ENCODE data around the gene EXOSC1. TPM values are rescaled to one million over a fixed set of nuclear protein-coding genes. Genes with fewer than 3 reads are reported as not detected.

EXOSC1 gene
- polyA plus RNA-seq, 3 donors = 34.7 to 60.6 (median 55.8) TPM

GRCh38 chr10:97411406-97411805, 34.4 kb downstream of the EXOSC1 start:
- no peak overlapping the region for H3K4me2 ChIP-seq (replicated peaks; ENCODE audit: extremely low read depth, low read length, poor library complexity, severe bottlenecking)
- TF ChIP-seq, protein P1, sequence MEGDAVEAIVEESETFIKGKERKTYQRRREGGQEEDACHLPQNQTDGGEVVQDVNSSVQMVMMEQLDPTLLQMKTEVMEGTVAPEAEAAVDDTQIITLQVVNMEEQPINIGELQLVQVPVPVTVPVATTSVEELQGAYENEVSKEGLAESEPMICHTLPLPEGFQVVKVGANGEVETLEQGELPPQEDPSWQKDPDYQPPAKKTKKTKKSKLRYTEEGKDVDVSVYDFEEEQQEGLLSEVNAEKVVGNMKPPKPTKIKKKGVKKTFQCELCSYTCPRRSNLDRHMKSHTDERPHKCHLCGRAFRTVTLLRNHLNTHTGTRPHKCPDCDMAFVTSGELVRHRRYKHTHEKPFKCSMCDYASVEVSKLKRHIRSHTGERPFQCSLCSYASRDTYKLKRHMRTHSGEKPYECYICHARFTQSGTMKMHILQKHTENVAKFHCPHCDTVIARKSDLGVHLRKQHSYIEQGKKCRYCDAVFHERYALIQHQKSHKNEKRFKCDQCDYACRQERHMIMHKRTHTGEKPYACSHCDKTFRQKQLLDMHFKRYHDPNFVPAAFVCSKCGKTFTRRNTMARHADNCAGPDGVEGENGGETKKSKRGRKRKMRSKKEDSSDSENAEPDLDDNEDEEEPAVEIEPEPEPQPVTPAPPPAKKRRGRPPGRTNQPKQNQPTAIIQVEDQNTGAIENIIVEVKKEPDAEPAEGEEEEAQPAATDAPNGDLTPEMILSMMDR (IDR thresholded peaks at IDR 0.05) = no peak
- H3K27ac ChIP-seq (ENCODE audit: low read depth in 1 of 2, low read length in 2 of 2) = peak overlapping the region in 1 of 2 donors; percentile 20
- H3K79me2 ChIP-seq (ENCODE audit: insufficient read depth, low read length) = no peaks in the 10 kb centered on the region
- H3K4me1 Mint-ChIP-seq = peaks cover 65% of the 10 kb centered on the region
- H3K27me3 Mint-ChIP-seq (ENCODE audit: low read depth in 3 of 3) = no peaks in the 10 kb centered on the region
- no peak overlapping the region for H2AFZ ChIP-seq (ENCODE audit: insufficient read depth, low read depth, low read length, poor library complexity, severe bottlenecking)
- intact Hi-C loops (cut with micrococcal nuclease) = no loop called here
- WGBS (ENCODE audit: insufficient coverage) = 63% methylated on average over 4 of the region's 4 CpGs
- peak in 2 of 3 donors; percentile 43 to 61 for DNase-seq
- H3K9me3 Mint-ChIP-seq = peaks cover 0 to 2% (median 0%) of the 10 kb centered on the region in 7 donors
- no peaks in the 10 kb centered on the region for H3K9me3 ChIP-seq (replicated peaks in 1 of 2; ENCODE audit: control insufficient read depth in 1 of 2, insufficient read depth in 1 of 2, low read length in 2 of 2)
- H3K27ac Mint-ChIP-seq = peak overlapping the region; percentile 23 to 79 (median 65)
- no peak overlapping the region for H3K4me3 ChIP-seq (replicated peaks in 1 of 3; ENCODE audit: low read depth in 2 of 3, low read length in 3 of 3)
- no peaks in the 10 kb centered on the region for H3K36me3 ChIP-seq (replicated peaks in 1 of 2; ENCODE audit: control insufficient read depth in 1 of 2, insufficient read depth in 2 of 2, low read length in 2 of 2)
- H3K36me3 Mint-ChIP-seq = no peaks in the 10 kb centered on the region
- no peaks in the 10 kb centered on the region for H4K20me1 ChIP-seq (ENCODE audit: insufficient read depth, low read length)
- H3K4me1 ChIP-seq (ENCODE audit: control insufficient read depth in 1 of 2, insufficient read depth in 2 of 2, low read length in 2 of 2) = peaks cover 70 to 79% of the 10 kb centered on the region in 2 donors
- H3K9ac ChIP-seq (ENCODE audit: insufficient read depth, low read length, poor library complexity, severe bottlenecking) = no peak overlapping the region
- no peak overlapping the region for H3K4me3 Mint-ChIP-seq
- no peaks in the 10 kb centered on the region for H3K27me3 ChIP-seq (ENCODE audit: control insufficient read depth in 2 of 2, insufficient read depth in 2 of 2, low read length in 2 of 2)

- peaks cover 81 to 91% of the 10 kb centered on the region in 2 donors for H3K4me1 ChIP-seq (ENCODE audit: control insufficient read depth in 1 of 2, insufficient read depth in 2 of 2, low read length in 2 of 2)
- no peaks in the 10 kb centered on the region for H3K36me3 ChIP-seq (replicated peaks in 1 of 2; ENCODE audit: control insufficient read depth in 1 of 2, insufficient read depth in 2 of 2, low read length in 2 of 2)
- Mint-ChIP-seq H3K36me3 (no peaks in the 10 kb centered on the region), H3K4me1 (peaks cover 69% of the 10 kb centered on the region), H3K27me3 (ENCODE audit: low read depth in 3 of 3) (no peaks in the 10 kb centered on the region), H3K9me3 (peaks cover 0 to 2% (median 0%) of the 10 kb centered on the region in 7 donors), H3K4me3 (peak overlapping the region; percentile 49 to 71), H3K27ac (peak overlapping the region; percentile 95 to 99 (median 98))
- peak overlapping the region; percentile 35 for H3K9ac ChIP-seq (ENCODE audit: insufficient read depth, low read length, poor library complexity, severe bottlenecking)
- H3K79me2 ChIP-seq (ENCODE audit: insufficient read depth, low read length) = peaks cover 4% of the 10 kb centered on the region
- no peaks in the 10 kb centered on the region for H3K27me3 ChIP-seq (ENCODE audit: control insufficient read depth in 2 of 2, insufficient read depth in 2 of 2, low read length in 2 of 2)
- H3K9me3 ChIP-seq (replicated peaks in 1 of 2; ENCODE audit: control insufficient read depth in 1 of 2, insufficient read depth in 1 of 2, low read length in 2 of 2) = no peaks in the 10 kb centered on the region
- no peaks in the 10 kb centered on the region for H4K20me1 ChIP-seq (ENCODE audit: insufficient read depth, low read length)
- peak overlapping the region; percentile 9 for H2AFZ ChIP-seq (ENCODE audit: insufficient read depth, low read depth, low read length, poor library complexity, severe bottlenecking)
- intact Hi-C loops (cut with micrococcal nuclease) = loop anchor here in 1 of 2 donors (2.0 to 5.0 kb wide), 2 partner anchors 16 to 89 kb away; partner anchors contain the start of genes MMS19 and UBTD1
- H3K4me2 ChIP-seq (replicated peaks; ENCODE audit: extremely low read depth, low read length, poor library complexity, severe bottlenecking) = peak overlapping the region; percentile 58
- 3% methylated on average over 7 of the region's 10 CpGs for WGBS (ENCODE audit: insufficient coverage)
- TF ChIP-seq, protein P1 (IDR thresholded peaks at IDR 0.05) = no peak
- peak overlapping the region; percentile 85 to 86 for H3K27ac ChIP-seq (ENCODE audit: low read depth in 1 of 2, low read length in 2 of 2)
- DNase-seq = peak; percentile 62 to 85 (median 73)
- H3K4me3 ChIP-seq (replicated peaks in 1 of 3; ENCODE audit: low read depth in 2 of 3, low read length in 3 of 3) = peak overlapping the region in 1 of 3 experiments; percentile 31
Observed at GRCh38 chr10:97408496-97408992, 37.3 kb downstream of the EXOSC1 start.

Data from CD14-positive monocyte (primary cell).